NB4 (cell line): Measurements from ENCODE around the gene NFYB.

Source experiments
- CTCF ChIP-seq: IDR thresholded peaks from one replicate; pipeline ENCODE4 v1.5.1; 2012; ENCODE audit warnings: low read depth, low read length
- MYC ChIP-seq: IDR thresholded peaks from 2 replicates; pipeline ENCODE4 v1.6.1; 2011; ENCODE audit warnings: low read depth, low read length
- POLR2A ChIP-seq: IDR thresholded peaks from 2 replicates; pipeline ENCODE4 v1.6.1; 2011; ENCODE audit warnings: mild to moderate bottlenecking; ENCODE audit not compliant: insufficient read length; ENCODE audit errors: extremely low read depth

- TF ChIP-seq CTCF (no peak), POLR2A (no peak), MYC (no peak)
These were observed 6.4 kb downstream of the NFYB start for GRCh38 chr12:104131609-104132008.
